ENCODE results near the gene DUS1L.

DUS1L gene

DNA sequence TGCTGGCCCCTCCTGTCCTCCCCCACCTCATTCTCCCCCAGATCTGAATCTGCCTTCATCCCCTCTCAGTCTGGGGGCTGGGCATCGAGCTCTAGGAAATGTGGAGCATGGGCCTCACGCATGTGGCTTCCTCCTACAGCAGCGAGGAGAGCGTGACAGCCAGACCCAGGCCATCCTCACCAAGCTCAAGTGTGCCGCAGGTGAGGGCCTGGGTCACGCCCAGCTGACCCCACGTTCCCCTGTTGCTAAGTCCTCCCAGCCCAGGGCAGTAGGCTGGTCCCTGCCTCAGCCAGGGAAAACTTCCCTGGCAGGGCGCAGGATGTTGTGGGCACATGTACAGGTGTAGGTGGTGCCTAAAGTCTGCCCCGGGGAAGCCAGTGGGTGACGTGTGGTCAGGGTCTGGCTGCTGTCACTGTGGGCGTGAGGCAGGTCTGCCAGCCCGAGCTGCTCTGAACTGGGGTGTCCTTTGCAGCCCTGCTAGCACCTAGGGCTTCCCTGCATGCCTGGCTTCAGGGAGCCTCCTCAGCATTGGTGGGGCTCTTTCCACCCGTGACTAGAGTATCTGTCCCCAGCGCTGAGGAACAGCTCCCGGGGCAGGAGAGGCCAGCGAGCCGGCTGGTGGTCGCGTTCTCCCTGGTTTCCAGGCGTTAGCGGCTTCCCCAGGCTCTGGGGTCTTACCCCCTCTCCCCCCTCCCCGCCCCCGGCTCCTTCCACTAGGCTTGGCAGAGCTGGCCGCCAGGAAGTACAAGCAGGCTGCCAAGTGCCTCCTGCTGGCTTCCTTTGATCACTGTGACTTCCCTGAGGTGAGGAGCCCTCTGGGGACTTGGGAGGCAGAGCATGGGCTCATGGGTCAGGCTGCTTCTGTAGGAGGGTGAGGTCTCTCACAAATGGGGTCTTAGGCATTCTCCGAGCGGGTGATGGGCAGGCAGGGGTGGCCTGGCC, 10.3 kb downstream of the DUS1L start:
- DNase-seq: no peak

DNA sequence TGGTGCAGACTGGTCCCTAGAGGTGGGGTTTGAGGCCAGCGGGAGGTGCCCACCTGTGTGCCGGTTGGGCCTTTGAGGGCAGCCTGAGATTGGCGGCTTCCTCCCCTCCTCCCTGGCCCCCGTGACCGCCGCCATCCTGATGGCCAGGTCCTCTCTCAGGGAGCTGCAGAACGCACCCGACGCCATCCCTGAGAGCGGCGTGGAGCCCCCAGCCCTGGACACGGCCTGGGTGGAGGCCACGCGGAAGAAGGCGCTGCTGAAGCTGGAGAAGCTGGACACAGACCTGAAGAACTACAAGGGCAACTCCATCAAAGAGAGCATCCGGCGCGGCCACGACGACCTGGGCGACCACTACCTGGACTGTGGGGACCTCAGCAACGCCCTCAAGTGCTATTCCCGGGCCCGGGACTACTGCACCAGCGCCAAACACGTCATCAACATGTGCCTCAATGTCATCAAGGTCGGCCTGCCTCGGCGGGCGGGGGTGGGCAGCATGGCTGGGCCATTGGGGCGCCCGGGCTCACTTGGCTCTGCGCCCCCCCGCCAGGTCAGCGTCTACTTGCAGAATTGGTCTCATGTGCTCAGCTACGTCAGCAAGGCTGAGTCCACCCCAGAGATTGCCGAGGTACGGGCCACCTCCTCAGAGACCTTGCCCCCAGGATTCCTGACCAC, 11.1 kb downstream of the DUS1L start:
- DNase-seq: no peak

DNA sequence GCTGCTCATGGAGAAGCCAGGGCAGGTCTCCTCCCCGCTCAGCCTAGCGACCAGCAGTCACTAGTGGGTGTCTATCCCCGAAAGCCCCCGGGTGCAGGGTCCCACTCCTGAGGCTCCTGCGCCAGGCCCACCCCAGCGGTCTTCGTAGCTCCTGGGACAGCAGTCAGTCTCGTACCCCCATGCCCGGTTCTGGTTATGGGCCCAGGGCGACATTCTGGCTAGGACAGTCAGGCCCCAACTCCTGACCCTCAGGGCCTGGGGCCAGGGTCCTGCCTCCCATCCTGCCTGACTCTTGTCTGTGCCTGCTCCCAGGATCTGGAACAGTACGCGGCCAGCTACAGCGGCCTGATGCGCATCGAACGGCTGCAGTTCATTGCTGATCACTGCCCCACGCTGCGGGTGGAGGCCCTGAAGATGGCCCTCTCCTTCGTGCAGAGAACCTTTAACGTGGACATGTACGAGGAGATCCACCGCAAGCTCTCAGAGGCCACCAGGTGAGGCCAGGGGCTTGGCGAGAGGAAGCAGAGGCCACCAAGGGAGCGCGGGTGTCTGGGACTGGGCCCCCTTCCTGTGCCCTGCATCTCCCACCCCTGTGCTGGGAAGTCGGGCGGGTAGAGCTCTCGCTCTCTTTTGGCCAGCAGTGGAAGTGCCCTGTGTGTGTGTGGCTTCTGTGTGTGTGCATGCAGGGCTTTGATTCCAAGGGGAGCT, 11.9 kb downstream of the DUS1L start:
- no peak for DNase-seq

DNA sequence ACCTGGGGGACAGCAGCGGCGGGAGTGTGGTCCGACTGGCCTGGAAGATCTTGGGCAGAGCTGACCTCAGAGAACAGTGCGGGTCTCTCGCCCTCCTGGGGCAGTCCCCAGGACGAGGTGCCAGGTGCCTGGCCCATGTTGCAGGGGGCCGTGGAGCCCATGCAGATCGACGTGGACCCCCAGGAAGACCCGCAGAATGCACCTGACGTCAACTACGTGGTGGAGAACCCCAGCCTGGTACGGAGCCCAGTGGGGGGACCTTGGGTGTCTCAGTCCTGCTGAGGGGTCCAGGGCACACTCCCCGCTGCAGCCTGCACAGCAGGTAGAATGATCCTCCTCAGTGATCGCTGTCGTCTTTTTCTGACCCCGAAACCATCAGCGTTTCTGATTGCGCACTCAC, 12.5 kb downstream of the DUS1L start:
- DNase-seq: no peak

DNA sequence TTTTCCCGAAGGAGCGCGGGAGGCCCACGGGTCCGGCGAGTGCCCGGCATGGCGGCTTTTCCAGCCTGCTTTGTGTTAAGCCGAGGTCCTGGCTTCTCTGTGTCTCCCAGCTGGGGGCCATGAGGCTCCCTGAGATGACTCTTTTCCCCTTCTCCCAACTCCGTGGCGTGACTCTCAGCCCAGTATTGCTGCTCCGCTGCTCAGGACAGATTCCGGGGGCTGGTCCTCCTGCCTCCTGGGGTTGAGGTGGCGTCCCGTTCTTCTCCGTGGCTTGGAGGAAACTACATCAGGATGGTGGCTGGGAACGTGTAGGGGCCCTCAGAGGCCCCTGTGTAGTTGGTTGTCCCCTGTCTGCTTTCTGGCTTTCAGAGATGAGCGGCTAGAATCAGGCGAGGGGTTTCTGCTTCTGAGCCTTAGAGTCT, 13.0 kb downstream of the DUS1L start:
- DNase-seq: no peak

DNA sequence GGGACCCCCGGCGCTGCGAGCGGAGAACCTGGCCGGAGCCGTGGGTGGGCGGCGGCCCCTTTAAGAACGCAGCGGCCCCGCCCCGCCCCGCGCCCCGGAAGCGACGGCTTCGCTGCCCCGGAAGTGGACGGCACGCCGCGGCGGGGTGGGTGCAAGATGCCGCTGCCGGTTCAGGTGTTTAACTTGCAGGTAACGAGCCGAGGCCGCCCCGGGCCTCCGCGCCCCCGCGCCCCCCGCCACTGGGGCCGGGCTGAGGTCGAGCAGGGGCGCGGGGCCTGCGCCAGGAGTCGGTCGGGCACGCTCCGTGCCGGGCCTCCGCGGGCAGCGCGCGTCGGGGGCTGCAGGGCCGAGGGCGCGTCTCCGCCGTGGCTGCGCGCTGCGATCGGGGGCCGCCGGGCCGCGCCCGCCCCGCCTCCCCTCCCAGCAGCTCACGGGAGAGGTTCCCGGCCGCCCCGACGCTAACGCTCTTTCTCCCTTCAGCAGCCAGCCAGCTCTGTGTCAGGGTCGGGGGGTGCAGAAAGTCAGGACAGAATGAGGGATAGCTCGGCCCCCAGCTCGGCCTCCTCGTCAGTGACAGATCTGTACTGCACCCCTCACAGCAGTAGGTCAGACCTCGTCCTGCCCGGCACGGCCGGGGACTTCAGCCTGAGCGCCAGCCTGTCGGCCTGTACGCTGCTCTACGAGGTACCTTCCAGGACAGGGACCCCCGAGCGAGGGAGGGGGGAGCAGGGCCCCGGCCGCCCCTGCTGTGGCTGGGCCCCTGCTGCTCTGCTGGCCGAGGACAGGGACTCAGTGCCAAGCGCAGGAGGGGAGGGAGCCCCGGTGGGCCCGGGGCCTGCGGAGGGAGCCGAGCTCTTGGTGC, 13.6 kb downstream of the DUS1L start, which contains the start of the genes GPS1 and RFNG:
GPS1 (plus strand) TSS at position 123 of the 862 bp plus-strand sequence; CDS start at position 157, 34 bp downstream.
RFNG (minus strand) TSS at position 36 of the 862 bp plus-strand sequence. CDS start 45 bp downstream, outside the sequence.
- no peak for DNase-seq

DNA sequence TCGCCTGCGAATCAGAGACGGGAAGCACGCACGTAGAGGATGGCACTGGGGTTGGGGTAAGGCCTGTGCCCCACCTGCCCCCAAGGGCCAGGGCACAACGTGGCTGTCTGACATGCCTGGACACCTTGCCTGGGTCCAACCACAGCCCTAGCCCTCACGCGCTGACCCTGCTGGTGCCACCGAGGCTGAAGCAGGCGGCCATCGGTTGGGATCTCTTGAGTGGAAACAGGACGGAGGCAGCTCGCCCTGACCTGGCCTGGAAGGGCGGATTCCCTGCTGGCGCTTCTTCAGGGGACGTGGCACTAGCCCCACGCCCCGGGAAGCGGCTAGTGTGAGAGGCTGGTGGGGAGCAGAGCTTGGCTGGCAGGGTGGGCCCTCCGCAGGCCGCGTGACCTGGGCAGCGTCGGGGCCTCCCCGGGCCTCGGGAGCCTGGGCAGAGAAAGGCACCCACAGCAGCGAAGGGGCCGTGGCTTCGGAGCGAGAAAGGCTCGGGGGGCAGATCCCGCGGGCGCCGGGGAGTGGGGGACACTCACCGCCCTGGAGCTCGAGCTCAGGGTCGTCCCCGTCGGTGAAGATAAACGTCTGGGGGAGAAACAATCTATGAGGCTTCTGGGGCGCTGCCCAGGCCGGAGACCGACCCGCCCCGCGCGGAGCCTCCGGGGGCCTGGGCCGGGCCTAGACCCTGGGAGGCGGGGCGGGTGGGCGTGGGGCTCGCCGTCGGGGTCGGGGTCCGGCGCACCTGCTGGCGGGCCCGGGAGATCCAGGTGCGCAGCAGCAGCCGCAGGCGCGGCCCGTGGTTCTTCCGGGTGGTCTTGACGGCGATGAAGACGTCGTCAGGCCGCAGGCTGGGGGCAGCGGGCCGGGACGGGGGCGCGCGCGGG, 14.6 kb downstream of the DUS1L start:
- no peak for DNase-seq

DNA sequence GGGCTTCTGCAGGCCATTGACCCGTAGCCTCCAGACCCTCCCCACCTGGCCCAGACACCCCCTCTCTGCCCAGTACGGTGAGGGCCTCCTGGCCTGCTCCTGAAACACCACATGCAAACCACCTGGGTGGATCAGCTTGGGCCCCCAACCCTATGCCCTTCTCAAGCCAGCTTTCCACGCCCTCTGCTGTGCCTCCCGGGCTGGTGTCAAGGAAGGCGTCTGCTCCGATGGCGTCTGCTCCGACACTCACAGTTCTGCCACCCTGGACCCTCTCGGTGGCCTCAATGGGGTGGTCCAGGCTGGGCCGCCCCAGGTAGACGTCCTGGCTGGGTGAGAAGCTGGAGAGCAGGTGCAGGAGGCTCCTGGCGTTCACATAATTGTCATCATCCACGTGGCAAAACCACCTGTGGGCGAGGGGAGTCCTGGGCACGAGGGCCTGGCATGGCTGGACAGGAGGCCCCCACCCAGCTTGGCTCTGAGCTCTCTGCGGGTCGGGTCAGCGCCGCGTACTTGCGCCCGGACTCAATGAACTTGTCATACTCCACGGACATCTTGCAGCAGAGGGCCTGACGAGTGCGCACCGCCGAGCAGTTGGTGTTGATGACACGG, 15.3 kb downstream of the DUS1L start:
- no peak for DNase-seq

DNA sequence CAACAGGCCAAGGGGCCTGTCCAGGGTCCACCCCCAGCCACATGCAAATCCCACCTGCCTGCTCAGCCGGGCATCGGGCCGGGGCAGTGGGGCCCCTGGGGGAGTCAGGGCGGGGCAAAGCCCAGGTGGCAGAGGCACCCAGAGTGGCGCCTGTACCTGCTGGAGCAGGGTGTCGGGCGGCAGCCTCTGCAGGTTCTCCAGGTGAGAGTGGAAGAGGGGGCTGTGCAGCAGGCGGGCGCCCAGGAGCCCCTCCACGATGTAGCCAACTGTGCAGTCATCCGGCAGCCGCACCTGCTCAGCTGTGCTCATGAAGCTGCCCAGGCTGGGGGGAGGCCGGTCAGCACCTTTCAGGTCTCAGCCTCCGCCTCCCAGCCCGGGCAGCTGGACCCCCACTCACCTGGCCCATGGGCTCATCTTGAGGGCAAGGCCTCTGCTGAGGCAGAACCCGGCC, 16.1 kb downstream of the DUS1L start:
- DNase-seq: no peak

DNA sequence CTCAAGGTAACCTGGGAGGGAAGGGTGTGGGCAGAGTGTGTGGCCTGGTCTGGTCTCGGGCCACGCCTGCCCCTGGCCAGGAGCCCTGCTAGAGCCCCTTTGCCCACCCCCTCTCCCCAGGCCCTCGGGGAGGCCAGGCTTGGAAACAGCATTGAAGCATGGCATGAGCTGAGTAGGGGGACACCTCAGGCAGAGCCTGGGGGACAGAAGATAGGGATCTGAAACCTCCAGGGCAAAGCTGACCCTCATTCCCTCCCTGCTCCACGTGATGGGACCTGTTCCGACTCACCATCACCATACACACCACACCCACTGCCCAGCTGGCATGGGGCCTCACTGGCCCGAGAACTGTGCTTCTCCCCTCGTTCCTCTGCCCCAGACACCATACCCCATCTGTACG, 16.5 kb downstream of the DUS1L start:
- DNase-seq: no peak

DNA sequence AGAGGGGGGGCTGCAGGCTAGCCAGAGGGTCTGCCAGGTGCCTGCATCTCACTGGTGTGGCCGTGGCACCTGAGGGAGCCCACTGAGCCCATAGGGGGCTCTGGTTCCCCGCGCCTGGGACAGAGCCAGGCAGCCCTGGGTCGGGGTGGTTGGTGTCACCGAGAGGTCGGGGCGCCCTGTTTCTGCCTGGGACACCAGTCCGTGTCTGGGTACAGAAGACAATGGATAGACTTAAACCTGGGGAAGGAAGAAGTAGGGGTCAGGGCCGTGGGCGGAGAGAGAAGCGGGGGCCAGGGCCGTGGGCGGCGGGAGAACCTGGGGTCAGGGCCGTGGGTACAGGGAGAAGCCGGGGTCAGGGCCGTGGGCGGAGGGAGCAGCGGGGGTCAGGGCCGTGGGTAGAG, 17.0 kb downstream of the DUS1L start:
- DNase-seq: no peak

DNA sequence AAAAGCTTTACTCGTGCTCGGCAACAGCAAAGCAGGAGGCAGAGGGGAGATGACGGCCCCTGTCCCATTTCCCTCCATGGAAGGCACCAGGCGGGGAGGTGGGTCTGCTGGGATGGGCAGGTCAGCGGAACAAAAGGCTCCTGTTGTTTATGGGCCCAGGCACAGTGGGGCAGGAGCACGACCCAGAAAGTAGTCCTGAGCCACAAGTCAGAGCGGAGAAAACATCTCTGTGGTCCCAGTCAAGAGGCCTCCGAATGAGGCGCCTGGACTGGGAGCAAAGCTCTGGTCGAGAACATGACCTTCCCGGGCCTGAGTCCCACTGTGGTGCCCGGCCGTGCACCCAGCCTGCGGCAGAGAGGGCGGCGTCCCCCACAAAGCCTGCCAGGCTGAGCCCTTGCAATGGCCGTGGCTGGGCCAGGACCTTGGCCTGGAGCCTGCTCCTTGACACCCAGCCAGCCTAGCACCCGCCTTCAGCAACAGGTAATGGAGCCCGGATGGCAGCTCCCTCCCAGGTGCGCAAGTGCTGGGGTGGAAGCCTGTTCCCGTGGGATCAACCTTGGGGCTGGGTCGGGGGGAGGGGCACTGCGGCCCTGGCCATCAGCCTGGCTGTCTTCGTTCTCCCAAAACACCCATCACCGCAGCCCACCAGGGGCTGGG, 17.6 kb downstream of the DUS1L start:
- DNase-seq: no peak

DNA sequence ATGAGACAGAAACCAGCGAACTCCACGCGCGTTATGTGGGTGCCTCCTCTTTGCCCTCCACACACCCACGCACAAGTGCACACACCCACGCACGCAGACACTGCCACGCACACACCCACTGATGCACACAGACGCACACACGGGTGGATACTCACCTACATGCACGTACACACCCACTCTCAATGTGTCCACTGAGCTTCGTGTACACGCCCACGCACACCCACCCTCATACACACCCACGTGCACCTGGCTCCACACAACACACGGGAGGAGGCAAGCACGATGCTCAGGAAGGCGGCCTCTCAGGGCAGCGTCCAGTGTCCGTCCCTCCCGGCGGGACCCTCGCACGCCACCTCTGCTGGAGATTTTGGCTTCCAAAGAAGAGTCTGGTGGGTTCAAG, 18.2 kb downstream of the DUS1L start:
- no peak for DNase-seq

DNA sequence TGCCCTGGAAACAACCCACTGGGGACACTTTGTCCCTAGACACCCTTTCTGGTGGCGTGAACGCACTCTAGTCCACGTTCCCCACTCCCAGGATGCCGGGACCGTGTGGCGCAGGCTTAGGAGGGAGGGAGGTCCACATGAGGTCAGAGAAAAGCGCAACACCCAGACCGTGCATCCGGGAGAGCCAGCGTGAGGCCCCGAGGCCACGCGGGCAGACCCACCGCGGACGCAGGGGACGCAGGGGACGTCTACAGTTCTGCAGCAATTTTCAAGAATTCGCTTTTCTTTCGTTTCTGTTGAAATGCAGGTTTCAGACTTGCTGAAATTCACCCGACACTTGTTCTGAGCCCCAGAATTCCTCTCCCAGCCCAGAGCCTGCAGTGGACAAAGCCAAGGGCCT, 18.7 kb downstream of the DUS1L start:
- no peak for DNase-seq

DNA sequence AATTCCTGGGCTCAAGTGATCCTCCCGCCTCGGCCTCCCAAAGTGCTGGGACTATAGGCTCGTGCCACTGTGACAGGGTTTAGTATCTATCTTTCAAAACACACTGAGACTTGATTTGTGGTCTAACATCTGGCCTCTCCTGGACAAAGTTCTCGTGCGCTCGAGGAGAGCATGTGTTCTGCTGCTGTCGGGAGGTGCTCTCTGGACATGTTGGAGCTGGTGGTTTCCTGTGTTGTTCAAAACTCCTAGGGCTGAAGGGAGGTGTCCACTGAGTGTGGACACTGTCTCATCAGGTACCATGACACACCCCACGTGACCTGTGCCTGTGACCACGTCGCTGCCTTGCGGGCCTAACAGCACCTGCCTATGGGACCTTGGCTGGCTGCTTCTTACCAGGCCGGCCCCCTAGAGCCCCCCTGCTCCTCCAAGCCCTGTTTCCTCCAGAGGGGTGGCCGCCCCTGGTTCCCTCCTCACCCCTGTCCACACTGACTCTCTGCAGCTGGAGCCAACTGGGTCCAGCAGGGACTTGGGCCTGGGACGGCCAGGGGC, 19.6 kb downstream of the DUS1L start:
- no peak for DNase-seq

DNA sequence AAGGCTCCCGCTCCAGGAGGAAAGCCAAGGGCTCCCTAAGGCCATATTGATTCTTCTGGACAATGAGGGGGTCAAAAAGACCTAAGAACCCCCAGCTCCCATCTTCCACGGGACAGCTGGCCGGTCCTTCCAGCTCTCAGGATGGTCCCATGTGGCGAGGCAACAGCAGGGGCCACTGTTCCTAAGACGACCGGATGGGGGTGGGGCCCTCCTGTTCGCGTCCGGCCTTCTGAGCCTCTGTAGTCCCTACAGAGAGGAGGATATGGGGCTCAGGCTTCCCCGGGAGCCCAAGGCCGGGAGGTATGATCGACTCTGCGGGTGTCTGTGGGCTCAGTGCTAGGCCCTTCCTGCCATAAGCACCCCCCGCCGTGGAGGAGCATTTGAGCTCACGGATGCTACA, 22.1 kb downstream of the DUS1L start:
- no peak for DNase-seq

DNA sequence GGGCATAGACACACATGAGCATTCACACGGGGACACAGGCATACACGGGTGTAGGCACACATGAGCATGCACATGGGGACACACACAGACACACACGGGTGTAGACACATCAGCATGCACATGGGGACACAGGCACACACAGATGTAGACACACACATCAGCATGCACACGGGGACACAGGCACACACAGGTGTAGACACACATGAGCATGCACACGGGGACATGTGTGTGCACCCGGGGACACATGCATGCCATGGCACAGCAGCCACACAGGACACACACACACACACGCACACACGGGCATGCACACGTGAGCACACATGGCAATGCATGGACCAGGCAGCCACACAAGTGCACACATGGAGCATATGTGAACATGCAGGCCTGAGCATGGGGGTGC, 23.0 kb downstream of the DUS1L start:
- DNase-seq: no peak

DNA sequence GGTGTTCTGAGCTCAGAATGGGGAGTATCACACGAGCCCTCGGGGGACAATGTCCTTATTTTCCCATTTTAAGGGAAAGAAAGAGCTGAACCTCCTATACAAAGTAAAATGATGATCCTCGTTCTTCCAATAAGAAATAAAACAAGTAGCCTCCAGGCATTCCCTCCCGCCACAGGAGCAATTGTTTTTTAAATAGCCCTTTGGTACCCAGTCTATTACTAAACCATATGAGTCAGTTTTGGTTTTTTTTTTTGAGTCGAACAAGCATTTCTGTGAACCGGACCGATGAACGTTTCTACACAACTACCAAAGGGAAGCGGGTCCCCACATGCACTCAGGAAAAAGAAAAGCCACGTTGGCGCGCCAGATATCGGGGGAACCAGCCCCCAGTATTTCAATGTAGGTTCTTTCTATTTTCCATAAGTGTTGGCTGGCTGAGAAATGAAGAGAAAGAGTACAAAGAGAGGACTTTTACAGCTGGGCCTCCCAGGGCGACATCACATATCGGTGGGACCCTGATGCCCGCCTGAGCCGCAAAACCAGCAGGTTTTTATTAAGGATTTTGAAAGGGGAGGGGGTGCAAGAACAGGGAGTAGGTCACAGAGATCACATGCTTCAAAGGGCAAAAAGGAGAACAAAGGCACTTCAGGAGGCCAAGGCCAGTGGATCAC, 24.3 kb downstream of the DUS1L start:
- no peak for DNase-seq

DNA sequence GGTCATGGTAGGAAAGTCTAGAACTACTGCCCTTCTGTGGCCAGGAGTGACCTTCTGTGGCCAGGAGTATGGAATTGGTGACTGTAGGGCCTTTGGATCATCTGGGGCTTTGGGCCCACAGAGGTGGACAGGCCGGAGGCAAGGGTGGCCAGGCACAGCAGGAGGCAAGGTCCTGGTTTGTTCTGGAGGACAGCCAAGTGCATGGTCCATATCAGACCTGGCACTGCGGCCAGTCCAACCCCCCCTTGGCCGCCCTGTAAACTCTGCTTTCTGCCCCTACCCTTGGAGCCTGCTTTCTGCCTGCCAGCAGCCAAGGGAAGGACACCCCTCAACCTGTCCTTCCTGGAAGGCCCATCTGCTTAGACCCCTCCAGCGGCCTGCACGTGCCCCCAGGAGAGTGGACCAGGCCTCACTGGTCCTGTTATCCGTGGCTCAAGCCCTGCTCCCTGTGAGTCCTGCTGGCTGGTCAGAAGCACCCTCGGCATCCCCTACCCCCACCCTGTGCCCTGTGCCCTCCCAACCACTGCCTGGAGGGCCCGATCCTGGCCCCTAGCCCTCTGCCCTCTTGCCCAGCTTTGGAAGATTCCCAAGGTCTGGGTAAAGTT, 25.8 kb downstream of the DUS1L start:
- DNase-seq: no peak

Data from NCI-H1048 (cell line).